GM23338 (cell line): ENCODE data around the gene SUCLG2. TPM values are rescaled to one million over a fixed set of nuclear protein-coding genes. Genes with fewer than 3 reads are reported as not detected.

Experiments
- ATAC-seq: fragments of 200-7000 bp; cut with Tn5 transposase; 3 replicates; pipeline ENCODE4 v1.9.1; 2020
- DNase-seq: peaks from one replicate; pipeline ENCODE4 v3.0.0-alpha.2; 2015; ENCODE audit warnings: low spot score
- H2AFZ ChIP-seq: fragments of 200-600 bp; sonication (generic); 2 replicates; pipeline ENCODE4 v1.8.0; 2016; ENCODE audit warnings: antibody characterized with exemption, mild to moderate bottlenecking, moderate library complexity
- H3F3A ChIP-seq: fragments of 200-600 bp; sonication (generic); replicated peaks from 2 replicates; pipeline ENCODE4 v1.8.0; 2017; ENCODE audit warnings: antibody characterized with exemption, mixed run types, low read depth
- H3K27ac ChIP-seq: fragments of 200-600 bp; sonication (generic); 2 replicates; pipeline ENCODE4 v1.6.1; 2016; ENCODE audit warnings: low read depth
- H3K27me3 ChIP-seq: fragments of 200-600 bp; sonication (generic); 2 replicates; pipeline ENCODE4 v1.8.0; 2016; ENCODE audit warnings: mild to moderate bottlenecking, mixed run types, moderate library complexity; ENCODE audit not compliant: insufficient read depth
- H3K36me3 ChIP-seq: fragments of 200-600 bp; sonication (generic); 2 replicates; pipeline ENCODE4 v1.8.0; 2016; ENCODE audit warnings: mild to moderate bottlenecking; ENCODE audit not compliant: insufficient read depth
- H3K4me1 ChIP-seq: fragments of 200-600 bp; sonication (generic); 2 replicates; pipeline ENCODE4 v1.8.0; 2016; ENCODE audit warnings: mild to moderate bottlenecking, moderate library complexity; ENCODE audit not compliant: insufficient read depth
- H3K4me2 ChIP-seq: fragments of 200-600 bp; sonication (generic); 2 replicates; pipeline ENCODE4 v1.7.1; 2017; ENCODE audit warnings: mixed run types
- H3K4me3 ChIP-seq: fragments of 200-600 bp; sonication (generic); 2 replicates; pipeline ENCODE4 v1.6.1; 2016; ENCODE audit warnings: mixed run types
- H3K79me2 ChIP-seq: fragments of 200-600 bp; sonication (generic); replicated peaks from 2 replicates; pipeline ENCODE4 v1.8.0; 2017; ENCODE audit warnings: mild to moderate bottlenecking; ENCODE audit not compliant: insufficient read depth
- H3K9me2 ChIP-seq: fragments of 200-600 bp; sonication (generic); 2 replicates; pipeline ENCODE4 v1.8.0; 2017; ENCODE audit not compliant: insufficient read depth
- H4K20me1 ChIP-seq: fragments of 200-600 bp; sonication (generic); replicated peaks from 2 replicates; pipeline ENCODE4 v1.8.0; 2017; ENCODE audit warnings: mild to moderate bottlenecking; ENCODE audit not compliant: insufficient read depth
- H3K27ac Mint-ChIP-seq: 2 replicates; pipeline ENCODE4 v1.8.0; 2020; ENCODE audit warnings: inconsistent platforms, mild to moderate bottlenecking, moderate library complexity, mixed read lengths
- H3K27me3 Mint-ChIP-seq: 3 replicates; pipeline ENCODE4 v1.8.0; 2022; ENCODE audit warnings: low read depth, mild to moderate bottlenecking, moderate library complexity, mixed read lengths, inconsistent platforms; ENCODE audit not compliant: insufficient read depth, poor library complexity
- H3K36me3 Mint-ChIP-seq: 3 replicates; pipeline ENCODE4 v1.8.0; 2021; ENCODE audit warnings: low read depth, mild to moderate bottlenecking, inconsistent platforms, moderate library complexity, mixed read lengths
- H3K4me1 Mint-ChIP-seq: 3 replicates; pipeline ENCODE4 v1.8.0; 2020; ENCODE audit warnings: mild to moderate bottlenecking, inconsistent platforms, mixed read lengths
- H3K4me3 Mint-ChIP-seq: 3 replicates; pipeline ENCODE4 v1.8.0; 2021; ENCODE audit warnings: moderate library complexity, mild to moderate bottlenecking, inconsistent platforms, mixed read lengths
- H3K9me3 Mint-ChIP-seq: 3 replicates; pipeline ENCODE4 v1.8.0; 2020; ENCODE audit warnings: moderate library complexity, mild to moderate bottlenecking, inconsistent platforms, mixed read lengths
- CREB1 ChIP-seq: fragments of 250-450 bp; sonication (Bioruptor Pico); IDR thresholded peaks from 2 replicates; pipeline ENCODE4 v1.5.0; 2020; ENCODE audit warnings: low read depth, mild to moderate bottlenecking, moderate library complexity
- CTCF ChIP-seq, 2 experiments: fragments of 200-600 bp in 1 of 2; sonication (generic) in 1 of 2; conservative IDR thresholded peaks; 2 replicates each; pipeline versions ENCODE4 v1.5.1 to v1.6.1; 2016 to 2017; ENCODE audit warnings: antibody characterized with exemption in 2 of 2, low read depth in 2 of 2, mild to moderate bottlenecking in 2 of 2, moderate library complexity in 1 of 2
- EZH2 ChIP-seq: fragments of 200-600 bp; sonication (generic); IDR thresholded peaks from one replicate; pipeline ENCODE4 v1.8.0; 2017; ENCODE audit warnings: antibody characterized with exemption, mild to moderate bottlenecking, low read depth; ENCODE audit not compliant: unreplicated experiment
- JUNB ChIP-seq: IDR thresholded peaks from one replicate; pipeline ENCODE4 v1.6.1; 2016; ENCODE audit warnings: antibody characterized with exemption; ENCODE audit not compliant: unreplicated experiment
- NANOG ChIP-seq: IDR thresholded peaks from 2 replicates; pipeline ENCODE4 v1.6.1; 2016; ENCODE audit warnings: antibody characterized with exemption, borderline replicate concordance
- REST ChIP-seq: IDR thresholded peaks from one replicate; pipeline ENCODE4 v1.6.1; 2018; ENCODE audit warnings: antibody characterized with exemption; ENCODE audit not compliant: unreplicated experiment
- STAT1 ChIP-seq: IDR thresholded peaks from one replicate; pipeline ENCODE4 v1.6.1; 2016; ENCODE audit warnings: antibody characterized with exemption; ENCODE audit not compliant: unreplicated experiment
- ZNF331 ChIP-seq: fragments of 250-450 bp; sonication (Bioruptor Pico); IDR thresholded peaks from 2 replicates; pipeline ENCODE4 v1.5.0; 2020; ENCODE audit warnings: low read depth, mild to moderate bottlenecking, moderate library complexity
- polyA plus RNA-seq: library from polyadenylated mRNA; unstranded; fragments of >200 nt; fragmentation: Nextera tagmentation; extraction: Ambion mirVana; gene quantifications from 2 replicates; pipeline ENCODE4 v1.2.1, GENCODE V29; 2016
- total RNA-seq: library from RNA; depleted of rRNA; stranded (reverse); fragments of >200 nt; shearing (Covaris generic); gene quantifications from 2 replicates; pipeline ENCODE4 v1.2.3, GENCODE V29; 2014
- TF ChIP-seq, protein P1 (sequence below): IDR thresholded peaks from 2 replicates; pipeline ENCODE4 v1.6.1; 2016; ENCODE audit warnings: antibody characterized with exemption

SUCLG2 gene
- total and polyA plus RNA-seq, 2 experiments from 2014 or later, result 29.3 to 39.0 TPM

DNA sequence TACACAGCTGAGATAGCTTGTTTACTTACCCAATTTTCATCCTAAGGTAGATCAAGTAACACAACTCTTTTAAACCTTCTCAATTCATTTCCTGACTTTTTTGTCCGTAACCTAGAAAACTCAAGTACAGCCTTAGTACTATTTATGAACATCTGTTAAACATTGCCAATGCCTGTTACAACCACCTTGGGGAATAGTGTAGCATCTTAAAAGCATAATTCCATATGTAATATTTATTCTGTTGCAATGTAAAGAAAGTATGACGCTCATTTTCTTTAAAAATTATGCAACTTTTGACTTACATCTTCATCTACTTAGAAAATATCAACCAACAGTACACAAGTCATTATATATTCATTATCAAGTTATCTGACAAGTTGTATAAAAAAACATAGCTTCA, 54.6 kb downstream of the SUCLG2 start:
- H3K27me3 Mint-ChIP-seq, result no peaks in the 10 kb centered on the region
- Histone ChIP-seq H2AFZ (no peak overlapping the region), H3K9me2 (no peaks in the 10 kb centered on the region), H3K4me3 (no peak overlapping the region), H3K4me2 (no peak overlapping the region), H3K79me2 (peaks cover 5% of the 10 kb centered on the region; the same call in 1 of the 2 replicates), H3K4me1 (peaks cover 6% of the 10 kb centered on the region), H3K27me3 (no peaks in the 10 kb centered on the region), H3K27ac (no peak overlapping the region), H4K20me1 (no peaks in the 10 kb centered on the region), H3F3A (no peaks in the 10 kb centered on the region), H3K36me3 (no peaks in the 10 kb centered on the region)
- TF ChIP-seq CREB1 (CRISPR knock-in tag) (no peak), NANOG (no peak), REST (no peak), ZNF331 (CRISPR knock-in tag) (no peak), EZH2 (no peak), JUNB (no peak), STAT1 (no peak), CTCF (conservative IDR thresholded peaks at IDR 0.05; ENCODE audit: low read depth in 2 of 2) (no peak)
- TF ChIP-seq, protein P1, sequence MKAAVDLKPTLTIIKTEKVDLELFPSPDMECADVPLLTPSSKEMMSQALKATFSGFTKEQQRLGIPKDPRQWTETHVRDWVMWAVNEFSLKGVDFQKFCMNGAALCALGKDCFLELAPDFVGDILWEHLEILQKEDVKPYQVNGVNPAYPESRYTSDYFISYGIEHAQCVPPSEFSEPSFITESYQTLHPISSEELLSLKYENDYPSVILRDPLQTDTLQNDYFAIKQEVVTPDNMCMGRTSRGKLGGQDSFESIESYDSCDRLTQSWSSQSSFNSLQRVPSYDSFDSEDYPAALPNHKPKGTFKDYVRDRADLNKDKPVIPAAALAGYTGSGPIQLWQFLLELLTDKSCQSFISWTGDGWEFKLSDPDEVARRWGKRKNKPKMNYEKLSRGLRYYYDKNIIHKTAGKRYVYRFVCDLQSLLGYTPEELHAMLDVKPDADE, result no peak
- ATAC-seq, result no peak
- no peak overlapping the region for H3K27ac Mint-ChIP-seq
- H3K4me1 Mint-ChIP-seq, result peaks cover 14% of the 10 kb centered on the region
- no peak overlapping the region for H3K4me3 Mint-ChIP-seq
- DNase-seq, result no peak
- no peaks in the 10 kb centered on the region for H3K9me3 Mint-ChIP-seq
- H3K36me3 Mint-ChIP-seq, result peaks cover 11% of the 10 kb centered on the region; the same call in 2 of the 3 replicates
